Activated CD8-positive, alpha-beta T cell treated with anti-CD3 and anti-CD28 coated beads for 36 hours (primary cell): ENCODE data around the gene CMIP. TPM values are rescaled to one million over a fixed set of nuclear protein-coding genes. Genes with fewer than 3 reads are reported as not detected.

Experiments
- ATAC-seq: fragments of 200-7000 bp; cut with Tn5 transposase; one replicate; pipeline ENCODE4 v1.10.0; 2021; ENCODE audit warnings: mild to moderate bottlenecking, moderate library complexity
- CTCF ChIA-PET: fragments of 350-600 bp; sonication (Branson Sonifier 250); formaldehyde crosslinking; loops from one replicate; lab custom pipeline; 2021; ENCODE audit warnings: antibody characterized with exemption; lab: Charles Lee
- POLR2A ChIA-PET: fragments of 350-600 bp; sonication (Branson Sonifier 250); formaldehyde crosslinking; loops from one replicate; lab custom pipeline; 2021; ENCODE audit warnings: antibody characterized with exemption; lab: Charles Lee
- DNase-seq: peaks from one replicate; pipeline ENCODE4 v3.0.0-alpha.2; 2020
- H3K27ac Mint-ChIP-seq: one replicate; pipeline ENCODE4 v1.8.0; 2021; ENCODE audit warnings: mild to moderate bottlenecking, mixed read lengths
- H3K27me3 Mint-ChIP-seq: one replicate; pipeline ENCODE4 v1.8.0; 2021; ENCODE audit warnings: mixed read lengths
- H3K36me3 Mint-ChIP-seq: one replicate; pipeline ENCODE4 v1.8.0; 2021; ENCODE audit warnings: low read depth, mixed read lengths
- H3K4me1 Mint-ChIP-seq: one replicate; pipeline ENCODE4 v1.8.0; 2021; ENCODE audit warnings: low read depth, mixed read lengths
- H3K4me3 Mint-ChIP-seq: one replicate; pipeline ENCODE4 v1.8.0; 2021; ENCODE audit warnings: mild to moderate bottlenecking, moderate library complexity, mixed read lengths
- H3K9me3 Mint-ChIP-seq: one replicate; pipeline ENCODE4 v1.8.0; 2021; ENCODE audit warnings: mixed read lengths
- intact Hi-C: fragments of 100-400 bp; cut with micrococcal nuclease; formaldehyde crosslinking; loops from one replicate; pipeline ENCODE4 v1.10.0; 2022
- total RNA-seq, 2 experiments: library from RNA; stranded (reverse); gene quantifications; one replicate each; pipeline ENCODE4 v1.2.3, GENCODE V29; 2021
- TF ChIP-seq, protein P1 (sequence below): fragments of 200-600 bp; IDR thresholded peaks from one replicate; pipeline ENCODE4 v1.8.0; 2022; ENCODE audit warnings: antibody characterized with exemption, mild to moderate bottlenecking

The CMIP gene
- total RNA-seq, 2 experiments from 2014 or later = 37.6 to 38.5 TPM

GRCh38 chr16:81645925-81646324 lies 201.3 kb downstream of the CMIP start:
- intact Hi-C loops = no loop called here

GRCh38 chr16:81646561-81646960 lies 202.0 kb downstream of the CMIP start:
- ChIA-PET CTCF (interaction anchor here (1.6 kb wide), 1 partner anchor 23 kb away, joined by 4 read pairs; no protein-coding TSS in a partner anchor), POLR2A (no interaction called here)
- Mint-ChIP-seq H3K4me1 (peaks cover 11% of the 10 kb centered on the region), H3K27me3 (no peaks in the 10 kb centered on the region), H3K36me3 (peaks cover 2% of the 10 kb centered on the region), H3K4me3 (no peak overlapping the region), H3K9me3 (no peaks in the 10 kb centered on the region), H3K27ac (no peak overlapping the region)
- intact Hi-C loops = no loop called here
- TF ChIP-seq, protein P1, sequence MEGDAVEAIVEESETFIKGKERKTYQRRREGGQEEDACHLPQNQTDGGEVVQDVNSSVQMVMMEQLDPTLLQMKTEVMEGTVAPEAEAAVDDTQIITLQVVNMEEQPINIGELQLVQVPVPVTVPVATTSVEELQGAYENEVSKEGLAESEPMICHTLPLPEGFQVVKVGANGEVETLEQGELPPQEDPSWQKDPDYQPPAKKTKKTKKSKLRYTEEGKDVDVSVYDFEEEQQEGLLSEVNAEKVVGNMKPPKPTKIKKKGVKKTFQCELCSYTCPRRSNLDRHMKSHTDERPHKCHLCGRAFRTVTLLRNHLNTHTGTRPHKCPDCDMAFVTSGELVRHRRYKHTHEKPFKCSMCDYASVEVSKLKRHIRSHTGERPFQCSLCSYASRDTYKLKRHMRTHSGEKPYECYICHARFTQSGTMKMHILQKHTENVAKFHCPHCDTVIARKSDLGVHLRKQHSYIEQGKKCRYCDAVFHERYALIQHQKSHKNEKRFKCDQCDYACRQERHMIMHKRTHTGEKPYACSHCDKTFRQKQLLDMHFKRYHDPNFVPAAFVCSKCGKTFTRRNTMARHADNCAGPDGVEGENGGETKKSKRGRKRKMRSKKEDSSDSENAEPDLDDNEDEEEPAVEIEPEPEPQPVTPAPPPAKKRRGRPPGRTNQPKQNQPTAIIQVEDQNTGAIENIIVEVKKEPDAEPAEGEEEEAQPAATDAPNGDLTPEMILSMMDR = no peak
- DNase-seq (no peak), ATAC-seq (no peak)

More at GRCh38 chr16:81645925-81646324, 201.3 kb downstream of the CMIP start:
- peaks cover 13% of the 10 kb centered on the region for H3K4me1 Mint-ChIP-seq
- no peak for DNase-seq
- ChIA-PET CTCF (interaction anchor here (1.6 kb wide), 1 partner anchor 23 kb away, joined by 4 read pairs; no protein-coding TSS in a partner anchor), POLR2A (no interaction called here)
- H3K36me3 Mint-ChIP-seq = peaks cover 2% of the 10 kb centered on the region
- ATAC-seq = no peak
- no peak overlapping the region for H3K27ac Mint-ChIP-seq
- H3K9me3 Mint-ChIP-seq = no peaks in the 10 kb centered on the region
- TF ChIP-seq, protein P1 = no peak
- no peak overlapping the region for H3K4me3 Mint-ChIP-seq
- no peaks in the 10 kb centered on the region for H3K27me3 Mint-ChIP-seq

DNA sequence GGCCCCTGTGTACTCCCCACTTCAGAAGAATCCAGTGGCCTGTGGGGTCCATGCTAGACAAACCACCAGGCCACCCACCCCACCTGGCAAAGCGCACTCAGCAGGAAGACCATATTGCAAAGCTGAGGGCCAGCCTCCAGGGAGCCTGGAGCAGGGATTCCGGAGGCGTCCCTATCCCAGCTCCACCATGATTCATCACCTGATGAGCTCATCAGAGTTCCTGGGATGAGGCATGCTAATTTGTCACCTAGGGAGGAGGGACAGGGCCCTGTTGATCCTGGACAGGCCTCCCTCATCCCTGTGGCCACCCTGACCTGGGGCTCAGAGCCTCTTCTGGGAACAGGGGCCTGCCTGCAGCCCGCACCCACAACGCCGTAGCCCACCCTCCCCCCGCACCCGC lies 202.9 kb downstream of the CMIP start:
- CTCF ChIA-PET = interaction anchor here (1.2 kb wide), 1 partner anchor 77 kb away, joined by 4 read pairs; no protein-coding TSS in a partner anchor
- no peaks in the 10 kb centered on the region for H3K9me3 Mint-ChIP-seq
- H3K4me1 Mint-ChIP-seq = peaks cover 9% of the 10 kb centered on the region
- H3K36me3 Mint-ChIP-seq = no peaks in the 10 kb centered on the region
- TF ChIP-seq, protein P1 = no peak
- POLR2A ChIA-PET = no interaction called here
- no peak overlapping the region for H3K4me3 Mint-ChIP-seq
- H3K27me3 Mint-ChIP-seq = no peaks in the 10 kb centered on the region
- no peak overlapping the region for H3K27ac Mint-ChIP-seq
- ATAC-seq (no peak), DNase-seq (no peak)
- intact Hi-C loops = no loop called here

- Mint-ChIP-seq H3K27me3 (no peaks in the 10 kb centered on the region), H3K27ac (no peak overlapping the region), H3K9me3 (no peaks in the 10 kb centered on the region)
These were observed 205.1 kb downstream of the CMIP start for GRCh38 chr16:81649561-81650184.

GRCh38 chr16:81650281-81650680 lies 205.7 kb downstream of the CMIP start:
- H3K4me3 Mint-ChIP-seq = no peak overlapping the region
- no peaks in the 10 kb centered on the region for H3K9me3 Mint-ChIP-seq
- H3K27me3 Mint-ChIP-seq = no peaks in the 10 kb centered on the region
- intact Hi-C loops = no loop called here
- TF ChIP-seq, protein P1 = no peak
- DNase-seq (no peak), ATAC-seq (no peak)
- CTCF ChIA-PET = no interaction called here
- H3K27ac Mint-ChIP-seq = no peak overlapping the region
- H3K4me1 Mint-ChIP-seq = peaks cover 3% of the 10 kb centered on the region
- no peaks in the 10 kb centered on the region for H3K36me3 Mint-ChIP-seq
- POLR2A ChIA-PET = no interaction called here

More at GRCh38 chr16:81649561-81650184, 205.1 kb downstream of the CMIP start:
- H3K4me1 Mint-ChIP-seq = peaks cover 3% of the 10 kb centered on the region
- ChIA-PET CTCF (interaction anchor here (1.2 kb wide), 1 partner anchor 81 kb away, joined by 3 read pairs; no protein-coding TSS in a partner anchor), POLR2A (interaction anchor here (0.6 to 0.7 kb wide), 2 partner anchors 10 to 186 kb away, joined by 3 read pairs; no protein-coding TSS in a partner anchor)
- no peaks in the 10 kb centered on the region for H3K36me3 Mint-ChIP-seq
- TF ChIP-seq, protein P1 = no peak
- DNase-seq (no peak), ATAC-seq (no peak)
- H3K4me3 Mint-ChIP-seq = no peak overlapping the region
- intact Hi-C loops = no loop called here
